HCT116 (cell line): ENCODE measurements around the gene RAG1. TPM values are rescaled to one million over a fixed set of nuclear protein-coding genes. Genes with fewer than 3 reads are reported as not detected.

Source experiments
- ATAC-seq: fragments of 200-7000 bp; cut with Tn5 transposase; 2 replicates; pipeline ENCODE4 v1.9.1; 2020; ENCODE audit warnings: mild to moderate bottlenecking, moderate library complexity
- BruUV-seq: library from RNA; stranded (reverse); fragments of 400-500 nt; replicated peaks from 2 replicates; lab custom pipeline; 2021; lab: Mats Ljungman, UMichigan
- CTCF ChIA-PET: fragments of 300-600 bp; sonication (Branson Sonifier 250); formaldehyde crosslinking; loops from one replicate; lab custom pipeline; 2021; ENCODE audit warnings: antibody characterized with exemption; lab: Charles Lee
- POLR2A ChIA-PET: fragments of 300-600, 350-600 bp; sonication (Branson Sonifier 250); formaldehyde crosslinking; loops from one replicate; lab custom pipeline; 2021; ENCODE audit warnings: antibody characterized with exemption; lab: Charles Lee
- RAD21 ChIA-PET, 2 experiments: fragments of 300-600 bp; sonication (Branson Sonifier 250); formaldehyde crosslinking; loops; one replicate each; lab custom pipeline; 2023; ENCODE audit warnings: low total read pairs in 2 of 2; ENCODE audit not compliant: uncharacterized antibody in 2 of 2, unreplicated experiment in 2 of 2, low non-redundant PET in 1 of 2; lab: Charles Lee
- DNase-seq: peaks from one replicate; pipeline ENCODE4 v3.0.0-alpha.2; 2010; ENCODE audit warnings: low read depth, low spot score
- H2AFZ ChIP-seq: fragments of 200-600 bp; shearing (Covaris generic), sonication (generic); 2 replicates; pipeline ENCODE4 v1.6.1; 2017; ENCODE audit warnings: low read depth, mixed run types, mixed read lengths, antibody characterized with exemption, low read length; ENCODE audit not compliant: poor library complexity, severe bottlenecking
- H3K27ac ChIP-seq: 2 replicates; pipeline ENCODE4 v1.5.1; 2012; ENCODE audit warnings: low read depth, low read length
- H3K27me3 ChIP-seq: fragments of 200-600 bp; sonication (generic); 2 replicates; pipeline ENCODE4 v1.6.1; 2016; ENCODE audit warnings: mixed run types, low read length, mixed read lengths; ENCODE audit not compliant: insufficient read depth
- H3K36me3 ChIP-seq, 2 experiments: fragments of 200-500 bp in 1 of 2; fragments of 200-600 bp in 1 of 2; sonication (Bioruptor generic) in 1 of 2; sonication (generic) in 1 of 2; 2 replicates each; pipeline versions ENCODE4 v1.5.1 to v1.6.1; 2014 to 2016; ENCODE audit warnings: low read length in 2 of 2, inconsistent platforms in 1 of 2, mixed read lengths in 1 of 2, mixed run types in 1 of 2; ENCODE audit not compliant: insufficient read depth in 2 of 2, control insufficient read depth in 1 of 2
- H3K4me1 ChIP-seq, 2 experiments: fragments of 200-600 bp in 1 of 2; sonication (generic) in 1 of 2; 2 replicates each; pipeline versions ENCODE4 v1.5.1 to v1.6.1; 2012 to 2017; ENCODE audit warnings: low read length in 2 of 2, inconsistent platforms in 1 of 2, mild to moderate bottlenecking in 1 of 2, mixed read lengths in 1 of 2, mixed run types in 1 of 2, moderate library complexity in 1 of 2; ENCODE audit not compliant: insufficient read depth in 2 of 2, control insufficient read depth in 1 of 2
- H3K4me2 ChIP-seq: fragments of 200-600 bp; sonication (generic); 2 replicates; pipeline ENCODE4 v1.6.1; 2017; ENCODE audit warnings: mixed run types, low read length, mixed read lengths
- H3K4me3 ChIP-seq, 2 experiments: fragments of 200-600 bp in 1 of 2; sonication (generic) in 1 of 2; replicated peaks in 1 of 2; 2 replicates each; pipeline ENCODE4 v1.5.1; 2011 to 2016; ENCODE audit warnings: low read length in 2 of 2, control low read depth in 1 of 2, low read depth in 1 of 2, mild to moderate bottlenecking in 1 of 2, mixed read lengths in 1 of 2, mixed run types in 1 of 2
- H3K79me2 ChIP-seq: fragments of 200-600 bp; sonication (generic); 2 replicates; pipeline ENCODE4 v1.6.1; 2017; ENCODE audit warnings: mild to moderate bottlenecking, mixed run types, low read length, moderate library complexity, mixed read lengths; ENCODE audit not compliant: insufficient read depth
- H3K9ac ChIP-seq: fragments of 200-600 bp; sonication (generic); 2 replicates; pipeline ENCODE4 v1.6.1; 2016; ENCODE audit warnings: low read length, mixed read lengths
- H3K9me2 ChIP-seq: fragments of 200-600 bp; sonication (generic), shearing (Covaris generic); 2 replicates; pipeline ENCODE4 v1.6.1; 2017; ENCODE audit warnings: mixed run types, mild to moderate bottlenecking, moderate library complexity; ENCODE audit not compliant: insufficient read depth
- H3K9me3 ChIP-seq, 2 experiments: fragments of 200-500 bp in 1 of 2; fragments of 200-600 bp in 1 of 2; sonication (Bioruptor generic) in 1 of 2; sonication (generic) in 1 of 2; 2 replicates each; pipeline ENCODE4 v1.6.1; 2014 to 2017; ENCODE audit warnings: low read length in 2 of 2, mixed read lengths in 2 of 2, inconsistent platforms in 1 of 2, low read depth in 1 of 2, mild to moderate bottlenecking in 1 of 2, mixed run types in 1 of 2, moderate library complexity in 1 of 2; ENCODE audit not compliant: control insufficient read depth in 1 of 2, insufficient read depth in 1 of 2
- H4K20me1 ChIP-seq: fragments of 200-600 bp; sonication (generic), shearing (Covaris generic); 2 replicates; pipeline ENCODE4 v1.6.1; 2017; ENCODE audit warnings: mixed run types, mild to moderate bottlenecking, moderate library complexity; ENCODE audit not compliant: insufficient read depth
- ATF3 ChIP-seq: IDR thresholded peaks from 2 replicates; pipeline ENCODE4 v1.6.1; 2012
- CEBPB ChIP-seq: IDR thresholded peaks from 2 replicates; pipeline ENCODE4 v1.6.1; 2012; ENCODE audit warnings: low read depth
- CTCF ChIP-seq, 3 experiments: fragments of 200-600 bp in 1 of 3; sonication (generic) in 1 of 3; IDR thresholded peaks in 2 of 3; conservative IDR thresholded peaks in 1 of 3; 2 replicates each; pipeline ENCODE4 v1.5.1; 2012 to 2017; ENCODE audit warnings: low read depth in 2 of 3, low read length in 2 of 3, antibody characterized with exemption in 1 of 3, borderline replicate concordance in 1 of 3, control low read depth in 1 of 3, mild to moderate bottlenecking in 1 of 3, mixed read lengths in 1 of 3, mixed run types in 1 of 3, moderate library complexity in 1 of 3; ENCODE audit not compliant: insufficient read depth in 1 of 3
- POLR2A ChIP-seq: IDR thresholded peaks from 2 replicates; pipeline ENCODE4 v1.7.0; 2011; ENCODE audit warnings: borderline replicate concordance; ENCODE audit not compliant: insufficient read depth, insufficient read length; ENCODE audit errors: extremely low read depth
- RAD21 ChIP-seq: IDR thresholded peaks from 2 replicates; pipeline ENCODE4 v1.6.1; 2012; ENCODE audit warnings: low read depth, mild to moderate bottlenecking
- SIN3A ChIP-seq: IDR thresholded peaks from 2 replicates; pipeline ENCODE4 v1.6.1; 2012; ENCODE audit warnings: low read depth
- SP1 ChIP-seq: IDR thresholded peaks from 2 replicates; pipeline ENCODE4 v1.6.1; 2012; ENCODE audit warnings: low read depth
- TCF7L2 ChIP-seq: IDR thresholded peaks from 2 replicates; pipeline ENCODE4 v1.7.0; 2011; ENCODE audit warnings: borderline replicate concordance, inconsistent platforms; ENCODE audit not compliant: insufficient read depth, insufficient read length; ENCODE audit errors: extremely low read depth
- YY1 ChIP-seq: IDR thresholded peaks from 2 replicates; pipeline ENCODE4 v1.6.1; 2011; ENCODE audit warnings: low read length, low read depth, moderate library complexity, mild to moderate bottlenecking; ENCODE audit not compliant: insufficient replicate concordance; ENCODE audit errors: extremely low read depth
- ZBTB33 ChIP-seq: IDR thresholded peaks from 2 replicates; pipeline ENCODE4 v1.6.1; 2011; ENCODE audit warnings: mild to moderate bottlenecking, low read length, moderate library complexity; ENCODE audit not compliant: insufficient replicate concordance; ENCODE audit errors: extremely low read depth
- ZFX ChIP-seq: fragments of 450-650 bp; IDR thresholded peaks from 2 replicates; pipeline ENCODE4 v1.6.1; 2017
- ZNF274 ChIP-seq: fragments of 200-500 bp; sonication (Bioruptor generic); IDR thresholded peaks from 2 replicates; pipeline ENCODE4 v1.6.1; 2014; ENCODE audit warnings: mild to moderate bottlenecking, low read depth, low read length, inconsistent platforms
- intact Hi-C: fragments of 100-400 bp; cut with micrococcal nuclease; formaldehyde crosslinking; loops from 2 replicates; pipeline ENCODE4 v1.10.0; 2022
- total RNA-seq: library from RNA; stranded (reverse); gene quantifications from one replicate; pipeline ENCODE4 v1.2.1, GENCODE V29; 2021; ENCODE audit not compliant: unreplicated experiment

RAG1 gene
- total RNA-seq, 1 experiment from 2014 or later: 0.54 TPM

- RAD21 ChIA-PET: no interaction called here
- Histone ChIP-seq H3K36me3 (no peaks in the 10 kb centered on the region), H3K27me3 (peaks cover 35% of the 10 kb centered on the region), H3K4me1 (no peaks in the 10 kb centered on the region), H2AFZ (no peak overlapping the region), H3K9me2 (no peaks in the 10 kb centered on the region), H3K9ac (no peak overlapping the region), H3K4me3 (no peak overlapping the region), H3K79me2 (no peaks in the 10 kb centered on the region), H4K20me1 (no peaks in the 10 kb centered on the region; the same call in 1 of the 2 replicates), H3K9me3 (no peaks in the 10 kb centered on the region), H3K4me2 (no peak overlapping the region), H3K27ac (no peak overlapping the region)
- POLR2A ChIA-PET: no interaction called here
- intact Hi-C loops: no loop called here
- CTCF ChIA-PET: no interaction called here
- ATAC-seq (no peak), DNase-seq (no peak)
- no TSS peak for BruUV-seq
- no peak for TF ChIP-seq CEBPB
- TF ChIP-seq SP1: no peak
- TF ChIP-seq CTCF (IDR thresholded peaks at IDR 0.05 in 2 of 3, conservative IDR thresholded peaks at IDR 0.05 in 1 of 3; ENCODE audit: borderline replicate concordance in 1 of 3, insufficient read depth in 1 of 3, low read depth in 2 of 3, low read length in 2 of 3): no peak
- no peak for TF ChIP-seq ZNF274
- TF ChIP-seq ZFX: no peak
- TF ChIP-seq ZBTB33: no peak
- no peak for TF ChIP-seq ATF3
- TF ChIP-seq RAD21: no peak
- TF ChIP-seq YY1: no peak
- no peak for TF ChIP-seq SIN3A
- no peak for TF ChIP-seq POLR2A
- TF ChIP-seq TCF7L2: no peak
Observed at GRCh38 chr11:36574486-36574885, 6.7 kb downstream of the RAG1 start.
